SJCRH30 (cell line): ENCODE data around the gene UST. TPM values are rescaled to one million over a fixed set of nuclear protein-coding genes. Genes with fewer than 3 reads are reported as not detected.
A peak's percentile ranks its signal among the peaks of the same experiment; 100 is the strongest.
"Not testable (repeated sequence)": the region's sequence is repeated elsewhere in the genome, so short reads cannot be mapped to it uniquely, and the experiment has no call there.

Source experiments
- DNase-seq, 2 experiments: peaks; one replicate each; pipeline ENCODE4 v3.0.0-alpha.2; 2015 to 2020
- H3K27ac ChIP-seq: fragments of 250-450 bp; sonication (Bioruptor Pico); 2 replicates; pipeline ENCODE4 v1.5.1; 2020; ENCODE audit warnings: mild to moderate bottlenecking, moderate library complexity
- H3K27me3 ChIP-seq: fragments of 250-450 bp; sonication (Bioruptor Pico); 2 replicates; pipeline ENCODE4 v1.5.1; 2020; ENCODE audit warnings: mild to moderate bottlenecking, moderate library complexity
- H3K36me3 ChIP-seq: fragments of 250-450 bp; sonication (Bioruptor Pico); 2 replicates; pipeline ENCODE4 v1.5.1; 2020; ENCODE audit warnings: mild to moderate bottlenecking, moderate library complexity
- H3K4me1 ChIP-seq: fragments of 250-450 bp; sonication (Bioruptor Pico); 2 replicates; pipeline ENCODE4 v1.5.1; 2020; ENCODE audit warnings: mild to moderate bottlenecking, moderate library complexity
- H3K4me3 ChIP-seq: fragments of 250-450 bp; sonication (Bioruptor Pico); 2 replicates; pipeline ENCODE4 v1.5.1; 2020; ENCODE audit warnings: mild to moderate bottlenecking, moderate library complexity
- H3K9me3 ChIP-seq: fragments of 250-450 bp; sonication (Bioruptor Pico); replicated peaks from 2 replicates; pipeline ENCODE4 v1.5.1; 2020; ENCODE audit warnings: mild to moderate bottlenecking, moderate library complexity
- total RNA-seq: library from RNA; depleted of rRNA; stranded (reverse); fragments of >200 nt; shearing (Covaris generic); gene quantifications from 2 replicates; pipeline ENCODE4 v1.2.3, GENCODE V29; 2014

The UST gene
- total RNA-seq, 1 experiment from 2014 or later = 28.9 TPM

DNA sequence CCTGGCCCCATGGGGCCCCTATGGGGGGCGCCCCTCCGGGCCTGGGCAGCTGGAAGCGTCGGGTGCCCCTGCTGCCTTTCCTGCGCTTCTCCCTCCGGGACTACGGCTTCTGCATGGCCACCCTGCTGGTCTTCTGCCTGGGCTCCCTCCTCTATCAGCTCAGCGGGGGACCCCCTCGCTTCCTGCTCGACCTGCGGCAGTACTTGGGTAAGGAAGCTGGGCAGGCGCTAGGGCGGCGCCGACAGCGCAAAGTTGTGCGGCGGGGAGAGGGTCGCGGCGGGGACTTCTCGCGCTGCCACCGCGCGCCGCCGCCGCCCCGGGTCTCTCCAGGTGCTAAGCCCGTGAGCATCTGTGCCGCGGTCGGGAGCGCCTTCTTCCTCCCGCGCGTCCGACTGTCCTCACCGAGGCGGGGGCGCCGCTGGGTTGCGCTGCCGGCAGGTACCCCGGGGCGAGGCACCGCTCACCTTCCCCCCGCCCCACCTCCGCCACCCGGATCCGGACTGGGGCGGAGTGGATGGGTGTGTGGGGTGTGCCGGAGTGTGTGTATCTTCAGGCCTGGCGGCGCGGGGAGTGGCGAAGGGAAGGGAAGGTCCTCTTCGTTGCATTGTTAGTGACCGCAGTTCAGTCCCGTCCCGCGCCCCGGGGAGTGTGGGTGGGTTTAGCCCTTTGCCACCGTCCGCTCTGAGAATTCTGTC is 788 bp downstream of the UST start:
- no peaks in the 10 kb centered on the region for H3K36me3 ChIP-seq
- H3K27ac ChIP-seq = peak overlapping the region; percentile 51
- peaks cover 4% of the 10 kb centered on the region; the same call in 1 of the 2 replicates for H3K4me1 ChIP-seq
- H3K9me3 ChIP-seq = no peaks in the 10 kb centered on the region
- H3K27me3 ChIP-seq = no peaks in the 10 kb centered on the region
- DNase-seq = peak; percentile 68 to 73
- H3K4me3 ChIP-seq = peak overlapping the region; percentile 77

DNA sequence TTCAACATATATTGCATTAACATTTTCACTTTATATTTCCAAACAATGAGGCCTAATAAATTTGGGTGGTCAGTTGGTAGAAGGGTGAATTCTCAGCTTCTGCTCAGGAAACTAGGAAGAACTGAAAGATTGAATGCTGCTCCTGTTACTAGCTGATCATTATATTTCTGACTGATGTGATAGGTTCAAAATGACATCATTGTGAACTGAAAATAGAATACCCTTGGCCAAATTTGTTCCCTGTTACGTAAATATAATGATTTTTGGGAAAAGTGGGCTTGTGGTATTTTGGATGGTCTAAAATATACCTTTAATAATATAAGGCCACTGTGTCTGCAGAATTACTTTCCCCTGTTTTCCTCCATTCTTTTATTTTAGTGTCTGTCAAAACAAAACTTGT is 2.8 kb downstream of the UST start:
- Histone ChIP-seq H3K4me3 (no peak overlapping the region), H3K27ac (no peak overlapping the region), H3K4me1 (peaks cover 4% of the 10 kb centered on the region; the same call in 1 of the 2 replicates), H3K36me3 (no peaks in the 10 kb centered on the region), H3K27me3 (no peaks in the 10 kb centered on the region), H3K9me3 (no peaks in the 10 kb centered on the region)
- no peak for DNase-seq

DNA sequence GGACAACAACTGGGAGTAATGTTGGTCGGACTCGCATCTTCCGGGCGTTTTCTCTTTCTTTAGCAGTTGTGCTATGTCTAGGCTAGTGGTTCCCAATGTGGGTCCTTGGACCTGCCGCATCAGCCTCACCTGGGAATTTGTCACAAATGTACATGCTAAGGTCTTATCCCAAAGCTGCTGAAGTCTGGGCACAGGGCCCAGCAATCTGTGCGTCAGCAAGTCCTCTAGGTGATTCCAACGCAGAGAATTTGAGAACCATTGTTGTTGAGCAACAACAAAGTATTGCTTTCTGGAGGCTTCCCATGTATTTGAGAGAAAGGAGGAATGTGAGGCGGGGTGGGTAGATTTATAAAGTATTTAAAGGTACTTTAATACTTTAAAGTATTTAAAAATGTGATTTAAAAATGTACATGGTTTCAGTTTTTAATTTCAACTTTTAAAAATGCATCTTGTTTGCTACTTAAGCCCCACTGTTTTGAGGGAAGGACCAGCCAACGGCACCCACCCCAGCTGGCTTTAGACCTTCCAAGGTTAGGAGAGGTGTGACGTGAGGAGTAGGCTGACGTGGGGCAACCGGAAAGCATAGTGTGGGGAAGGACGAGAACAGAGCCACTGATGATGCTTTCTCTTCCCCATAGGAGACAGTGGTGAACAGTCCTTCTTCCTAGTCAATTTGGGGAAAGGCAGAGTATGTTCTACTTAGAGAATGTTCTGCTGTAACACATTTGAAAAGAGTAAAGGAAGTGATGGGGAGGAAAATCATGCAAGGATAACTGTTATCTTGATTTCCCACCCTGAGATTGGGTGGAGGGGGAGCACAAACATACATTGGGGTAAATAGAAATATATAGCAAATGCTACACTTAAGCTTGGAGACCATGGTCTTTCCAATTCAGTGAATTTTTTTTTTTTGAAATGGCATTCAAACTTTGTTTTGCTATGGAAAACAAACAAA is 4.3 kb downstream of the UST start:
- H3K36me3 ChIP-seq = no peaks in the 10 kb centered on the region
- no peaks in the 10 kb centered on the region for H3K27me3 ChIP-seq
- no peak overlapping the region for H3K4me3 ChIP-seq
- no peaks in the 10 kb centered on the region for H3K9me3 ChIP-seq
- H3K27ac ChIP-seq = no peak overlapping the region
- H3K4me1 ChIP-seq = no peaks in the 10 kb centered on the region
- DNase-seq = no peak

DNA sequence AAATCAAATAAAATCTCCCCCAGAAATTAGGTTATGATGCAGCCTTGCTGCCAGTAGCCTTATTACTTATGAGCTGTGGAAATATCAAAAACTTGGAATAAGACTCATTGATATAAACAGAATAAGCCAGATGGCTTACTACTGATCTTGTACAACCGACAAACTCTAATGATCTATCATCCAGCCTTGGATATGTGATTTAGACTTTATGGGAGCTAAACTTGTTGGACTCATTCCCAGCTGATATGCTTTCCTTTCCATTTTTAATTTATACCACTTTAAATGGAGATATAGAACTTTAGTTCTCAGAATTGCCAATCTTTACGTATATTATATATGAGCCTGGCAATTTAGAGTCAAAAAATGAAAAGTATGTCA is 5.0 kb downstream of the UST start:
- Histone ChIP-seq H3K27ac (no peak overlapping the region), H3K36me3 (no peaks in the 10 kb centered on the region), H3K4me1 (no peaks in the 10 kb centered on the region), H3K4me3 (no peak overlapping the region), H3K27me3 (no peaks in the 10 kb centered on the region), H3K9me3 (no peaks in the 10 kb centered on the region)
- no peak for DNase-seq

DNA sequence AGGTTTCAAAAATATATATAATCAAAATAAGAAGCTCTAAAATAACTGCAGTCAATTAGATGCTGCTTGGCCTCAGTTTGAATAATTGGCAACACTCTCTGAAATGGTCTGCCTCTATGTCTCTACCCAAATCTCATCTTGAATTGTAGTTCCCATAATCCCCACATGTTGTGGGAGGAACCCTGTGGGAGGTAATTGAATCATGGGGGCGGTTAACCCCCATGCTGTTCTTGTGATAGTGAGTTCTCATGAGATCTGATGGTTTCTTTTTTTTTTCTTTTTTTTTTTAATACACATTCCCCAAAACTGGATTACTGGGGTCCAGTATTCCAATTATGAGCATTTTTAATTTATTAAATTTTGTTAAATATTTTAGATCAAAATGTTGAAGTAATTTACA is 8.5 kb downstream of the UST start:
- H3K4me1 ChIP-seq, H3K9me3 ChIP-seq: not testable (repeated sequence)

DNA sequence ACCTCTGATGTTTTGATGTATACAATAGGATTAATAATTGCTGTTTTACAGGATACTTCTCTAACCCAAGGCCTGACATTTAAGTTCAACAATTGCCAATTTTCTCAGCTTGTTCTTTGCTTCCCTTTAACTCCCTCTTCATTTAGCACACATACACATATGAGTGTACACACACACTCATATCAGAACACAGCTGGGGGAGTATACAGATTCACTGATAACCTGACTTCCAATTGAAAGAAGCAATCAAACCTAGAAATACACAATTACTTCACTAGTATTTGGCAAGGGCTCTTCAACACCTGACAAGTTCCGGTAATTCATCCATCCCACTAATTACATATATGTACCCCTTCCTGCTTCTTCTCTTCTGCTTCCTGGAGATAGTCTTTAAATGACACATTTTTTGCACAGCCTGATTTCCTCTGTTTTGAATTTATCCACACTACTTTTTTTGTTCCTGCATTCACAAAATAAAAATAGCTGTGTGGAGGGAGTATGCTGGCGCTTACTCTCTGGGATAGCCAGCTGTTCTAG is 11.2 kb downstream of the UST start:
- Histone ChIP-seq H3K9me3 (no peaks in the 10 kb centered on the region), H3K27me3 (no peaks in the 10 kb centered on the region), H3K4me1 (peaks cover 5% of the 10 kb centered on the region; the same call in 1 of the 2 replicates), H3K36me3 (no peaks in the 10 kb centered on the region), H3K4me3 (no peak overlapping the region), H3K27ac (no peak overlapping the region)
- no peak for DNase-seq

More for the DNA sequence above, 8.5 kb downstream of the UST start:
- not testable (repeated sequence) for H3K36me3 ChIP-seq, DNase-seq, H3K4me3 ChIP-seq, H3K27ac ChIP-seq, H3K27me3 ChIP-seq

DNA sequence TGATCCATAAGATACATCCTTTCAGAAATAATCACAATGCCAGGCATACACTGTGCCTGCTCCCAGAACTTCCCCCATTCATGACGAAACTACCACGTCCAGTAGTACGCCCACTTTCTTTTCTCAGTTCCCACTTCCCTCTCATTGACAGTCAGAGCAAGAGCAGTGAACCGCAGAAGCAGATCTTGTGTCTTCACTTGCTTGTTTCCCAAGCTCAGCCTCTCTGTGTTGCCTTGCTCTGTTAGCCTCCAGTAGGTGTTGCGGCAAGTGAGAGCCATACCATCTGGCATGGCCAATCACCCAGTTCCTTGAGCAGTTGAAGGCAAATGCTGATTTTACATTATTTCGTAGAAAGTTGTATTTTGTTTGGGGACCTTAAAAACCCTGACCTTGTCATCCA is 11.7 kb downstream of the UST start:
- Histone ChIP-seq H3K4me1 (peaks cover 5% of the 10 kb centered on the region; the same call in 1 of the 2 replicates), H3K27ac (no peak overlapping the region), H3K4me3 (no peak overlapping the region), H3K9me3 (no peaks in the 10 kb centered on the region), H3K36me3 (no peaks in the 10 kb centered on the region), H3K27me3 (no peaks in the 10 kb centered on the region)
- no peak for DNase-seq

DNA sequence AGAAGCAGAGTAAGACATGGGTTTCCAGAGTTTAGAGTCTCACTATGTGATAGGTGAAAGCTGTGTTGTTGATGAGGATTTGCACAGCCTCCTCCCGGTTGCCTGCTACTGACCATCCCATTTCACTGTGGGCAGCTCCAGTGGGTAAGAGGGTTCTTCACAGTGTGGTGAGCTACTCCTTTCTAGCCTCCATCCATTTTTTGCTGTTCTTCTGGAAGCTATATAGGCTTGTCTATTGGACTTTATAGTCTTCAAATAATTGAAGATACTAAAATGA is 13.4 kb downstream of the UST start:
- Histone ChIP-seq H3K4me1 (peaks cover 5% of the 10 kb centered on the region; the same call in 1 of the 2 replicates), H3K36me3 (no peaks in the 10 kb centered on the region), H3K27me3 (no peaks in the 10 kb centered on the region), H3K27ac (no peak overlapping the region), H3K9me3 (no peaks in the 10 kb centered on the region), H3K4me3 (no peak overlapping the region)
- no peak for DNase-seq

DNA sequence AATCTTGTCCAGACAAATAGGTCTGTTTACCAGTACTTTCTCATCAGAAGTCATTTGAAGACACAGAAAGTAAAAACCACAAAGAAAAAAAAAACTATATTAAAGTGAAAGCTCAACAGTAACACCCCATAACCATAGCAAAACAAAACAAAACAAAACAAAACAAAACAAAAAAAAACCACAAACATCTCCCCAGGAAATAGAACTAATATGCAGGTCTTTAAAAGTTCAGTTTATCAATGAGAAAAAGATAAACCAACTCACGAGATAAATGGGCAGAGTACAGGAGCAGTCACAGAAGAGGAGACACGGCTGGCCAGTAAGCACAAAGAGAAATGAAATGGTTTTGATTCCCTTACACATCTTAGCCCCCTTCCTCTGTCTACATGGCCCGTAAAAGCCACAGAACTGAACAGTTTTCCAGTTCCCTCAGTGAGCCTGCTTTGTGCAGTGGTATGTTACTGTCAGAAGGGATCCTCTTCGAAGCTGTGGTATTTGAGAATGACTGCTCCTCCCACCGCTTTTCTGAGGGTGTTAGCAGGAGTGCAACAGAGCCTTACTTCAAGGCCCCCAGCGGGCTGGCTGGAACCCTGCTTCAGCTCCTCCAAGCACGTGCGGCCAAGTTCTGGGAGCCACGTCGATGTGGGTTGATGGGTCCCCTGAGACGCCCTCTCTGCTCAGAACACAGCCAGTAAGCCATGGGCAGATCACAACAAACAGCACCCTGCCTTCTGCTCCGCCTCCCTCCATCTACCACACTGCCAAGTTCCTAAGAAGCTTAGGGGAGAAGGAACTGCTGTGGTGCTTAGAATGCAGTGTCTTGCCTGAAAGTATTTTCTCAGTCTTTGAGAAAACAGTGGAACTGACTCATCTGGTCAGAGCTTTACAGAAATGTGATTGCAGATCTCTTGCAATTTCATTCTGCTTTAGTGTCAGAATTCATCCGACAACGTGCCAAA is 14.0 kb downstream of the UST start:
- peak overlapping the region; percentile 34 for H3K4me3 ChIP-seq
- no peaks in the 10 kb centered on the region for H3K9me3 ChIP-seq
- peaks cover 5% of the 10 kb centered on the region; the same call in 1 of the 2 replicates for H3K4me1 ChIP-seq
- no peaks in the 10 kb centered on the region for H3K36me3 ChIP-seq
- peak overlapping the region; percentile 12; the same call in 1 of the 2 replicates for H3K27ac ChIP-seq
- no peaks in the 10 kb centered on the region for H3K27me3 ChIP-seq
- peak; percentile 37 to 43 for DNase-seq

DNA sequence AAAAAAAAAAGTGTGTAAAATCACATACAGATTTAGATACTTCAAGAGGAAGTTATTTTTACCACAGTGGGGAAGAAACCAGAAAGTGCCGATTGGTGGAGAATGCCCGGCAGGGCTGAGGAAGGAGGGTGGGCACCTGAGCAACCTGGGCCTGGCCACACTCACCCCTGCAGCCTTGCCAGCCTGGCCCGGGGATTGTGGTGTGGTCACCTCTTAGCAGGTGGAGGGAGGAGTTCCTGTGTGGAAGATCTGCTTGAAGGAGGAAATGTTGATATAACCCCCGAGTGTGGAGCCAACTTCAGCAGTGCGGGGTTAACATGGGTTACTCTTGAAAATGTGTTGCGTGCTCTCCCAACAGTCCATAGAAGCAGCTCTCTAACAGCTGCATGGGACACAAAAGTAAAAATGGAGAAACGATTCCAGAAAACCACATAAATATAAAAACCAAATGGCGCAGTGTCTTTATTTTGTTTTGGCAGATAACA is 14.7 kb downstream of the UST start:
- no peak for DNase-seq
- Histone ChIP-seq H3K4me3 (no peak overlapping the region), H3K27ac (no peak overlapping the region), H3K9me3 (no peaks in the 10 kb centered on the region), H3K4me1 (peaks cover 5% of the 10 kb centered on the region), H3K27me3 (no peaks in the 10 kb centered on the region), H3K36me3 (no peaks in the 10 kb centered on the region)

DNA sequence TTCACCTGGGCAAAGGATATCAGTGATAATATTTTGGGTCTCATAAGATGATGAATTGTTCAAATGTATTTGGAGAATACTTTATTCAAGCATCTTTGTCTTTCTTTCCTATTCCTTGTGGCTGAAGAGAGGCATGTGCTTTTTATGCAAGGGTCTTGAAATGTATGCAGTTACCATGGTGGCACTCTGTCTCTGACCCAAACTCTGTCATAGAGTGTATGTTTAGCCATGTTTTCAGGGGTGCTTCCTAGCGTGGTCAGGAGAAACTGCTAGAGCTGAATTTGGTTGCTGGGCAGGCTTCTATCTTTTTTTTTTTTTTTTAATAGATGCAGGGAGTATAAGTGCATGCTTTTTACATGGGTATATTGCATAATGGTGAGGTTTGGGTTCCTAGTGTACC is 15.4 kb downstream of the UST start:
- Histone ChIP-seq H3K27me3 (no peaks in the 10 kb centered on the region), H3K9me3 (no peaks in the 10 kb centered on the region), H3K4me3 (no peak overlapping the region), H3K4me1 (peaks cover 5% of the 10 kb centered on the region), H3K27ac (no peak overlapping the region), H3K36me3 (no peaks in the 10 kb centered on the region)
- no peak for DNase-seq

DNA sequence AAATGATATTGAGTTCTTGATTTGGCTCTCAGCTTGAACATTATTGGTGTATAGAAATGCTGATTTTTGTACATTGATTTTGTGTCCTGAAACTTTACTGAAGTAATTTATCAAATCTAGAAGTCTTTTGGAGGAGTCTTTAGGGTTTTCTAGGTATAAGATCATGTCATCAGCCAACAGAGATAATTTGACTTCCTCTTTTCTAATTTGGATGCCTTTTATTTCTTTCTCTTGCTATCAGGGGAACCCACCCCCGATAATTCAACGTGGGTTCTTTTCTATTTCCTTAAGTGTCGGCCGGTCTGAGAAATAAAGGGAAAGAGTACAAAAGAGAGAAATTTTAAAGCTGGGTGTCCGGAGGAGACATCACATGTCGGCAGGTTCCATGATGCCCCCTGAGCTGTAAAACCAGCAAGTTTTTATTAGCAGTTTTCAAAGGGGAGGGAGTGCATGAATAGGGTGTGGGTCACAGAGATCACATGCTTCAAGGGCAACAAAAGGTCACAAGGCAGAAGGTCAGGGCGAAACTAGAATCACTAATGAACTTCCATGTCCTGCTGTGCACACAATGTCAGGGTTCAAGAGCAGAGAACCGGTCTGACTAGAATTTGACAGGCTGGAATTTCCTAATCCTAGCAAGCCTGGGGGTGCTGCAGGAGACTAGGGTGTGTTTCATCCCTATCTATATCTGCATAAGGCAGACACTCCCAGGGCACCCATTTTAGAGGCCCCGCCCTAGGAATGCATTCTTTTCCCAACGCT is 17.6 kb downstream of the UST start:
- not testable (repeated sequence) for H3K9me3 ChIP-seq, H3K27me3 ChIP-seq, H3K4me1 ChIP-seq, H3K4me3 ChIP-seq, H3K27ac ChIP-seq, DNase-seq, H3K36me3 ChIP-seq

DNA sequence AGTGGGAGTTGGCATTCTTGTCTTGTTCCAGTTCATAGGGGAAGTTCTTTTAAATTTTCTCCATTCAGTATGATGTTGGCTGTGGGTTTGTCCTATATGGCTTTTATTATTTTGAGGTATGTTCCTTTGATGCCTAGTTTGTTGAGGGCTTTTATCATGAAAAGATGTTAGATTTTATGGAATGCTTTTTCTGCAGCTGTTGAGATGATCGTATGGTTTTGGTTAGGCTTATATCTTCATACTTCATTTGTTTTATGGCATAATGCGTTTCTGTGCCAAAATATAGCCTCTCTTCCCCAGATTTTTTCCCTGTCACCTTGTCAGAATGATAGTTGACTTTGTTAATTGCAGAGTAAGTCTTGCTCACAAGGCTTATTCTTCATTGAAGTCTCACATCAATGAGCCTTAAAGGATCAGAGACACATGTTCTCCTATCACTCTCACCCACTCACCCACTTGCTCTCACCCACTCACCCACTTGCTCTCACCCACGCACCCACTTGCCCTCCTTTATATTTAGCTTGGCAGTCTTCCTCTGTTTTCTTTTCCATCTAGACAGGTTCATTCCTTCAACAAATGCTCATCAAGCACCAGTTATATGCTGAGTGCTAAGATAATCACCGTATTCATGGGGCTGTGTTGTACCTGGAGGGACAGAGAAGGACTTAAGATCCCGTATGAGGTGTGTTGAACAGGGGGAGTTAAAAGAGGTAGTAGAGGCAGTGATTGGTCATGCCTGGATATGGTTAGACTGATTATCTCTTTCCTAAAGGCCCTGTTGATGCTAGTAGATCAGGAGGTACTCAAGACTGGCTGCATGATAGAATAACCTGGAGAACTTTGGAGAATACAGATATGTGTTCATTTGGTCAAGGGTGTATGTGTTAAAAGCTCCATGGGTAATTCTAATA is 19.3 kb downstream of the UST start:
- DNase-seq = no peak
- Histone ChIP-seq H3K27me3 (no peaks in the 10 kb centered on the region), H3K36me3 (no peaks in the 10 kb centered on the region), H3K27ac (no peak overlapping the region), H3K4me1 (no peaks in the 10 kb centered on the region; the same call in none of the 2 replicates), H3K4me3 (no peak overlapping the region), H3K9me3 (no peaks in the 10 kb centered on the region)
